HG02938 (cell line): ENCODE measurements around the gene XYLT1.
A peak's percentile ranks its signal among the peaks of the same experiment; 100 is the strongest.

ENCODE experiments used
- ATAC-seq: cut with Tn5 transposase; IDR thresholded peaks from one replicate; pipeline ENCODE4 v1.9.1; 2021; ENCODE audit warnings: mild to moderate bottlenecking, moderate library complexity; ENCODE audit not compliant: unreplicated experiment

Gene XYLT1

GRCh38 chr16:17270111-17270510 is 200.6 kb downstream of the XYLT1 start:
- no peak for ATAC-seq

- no peak for ATAC-seq
These were observed 201.3 kb downstream of the XYLT1 start for GRCh38 chr16:17269439-17269838.

- no peak for ATAC-seq
These were observed 204.0 kb downstream of the XYLT1 start for GRCh38 chr16:17266608-17267313.

GRCh38 chr16:17265154-17265553 is 205.6 kb downstream of the XYLT1 start:
- no peak for ATAC-seq

- ATAC-seq, result no peak
These were observed 209.4 kb downstream of the XYLT1 start for GRCh38 chr16:17261197-17261858.

GRCh38 chr16:17260276-17260849 is 210.4 kb downstream of the XYLT1 start:
- ATAC-seq, result no peak

GRCh38 chr16:17259751-17260270 is 210.9 kb downstream of the XYLT1 start:
- no peak for ATAC-seq

- ATAC-seq, result peak; percentile 58
These were observed 211.7 kb downstream of the XYLT1 start for GRCh38 chr16:17258848-17259713.

- no peak for ATAC-seq
These were observed 212.6 kb downstream of the XYLT1 start for GRCh38 chr16:17258077-17258599.

- no peak for ATAC-seq
These were observed 213.2 kb downstream of the XYLT1 start for GRCh38 chr16:17257426-17258023.

- no peak for ATAC-seq
These were observed 218.1 kb downstream of the XYLT1 start for GRCh38 chr16:17252701-17253100.

GRCh38 chr16:17252064-17252463 is 218.7 kb downstream of the XYLT1 start:
- no peak for ATAC-seq

- no peak for ATAC-seq
These were observed 219.3 kb downstream of the XYLT1 start for GRCh38 chr16:17251496-17251895.

- no peak for ATAC-seq
These were observed 223.6 kb downstream of the XYLT1 start for GRCh38 chr16:17246974-17247732.

GRCh38 chr16:17246268-17246885 is 224.4 kb downstream of the XYLT1 start:
- no peak for ATAC-seq

GRCh38 chr16:17245776-17246175 is 225.0 kb downstream of the XYLT1 start:
- ATAC-seq, result no peak

GRCh38 chr16:17244872-17245551 is 225.7 kb downstream of the XYLT1 start:
- ATAC-seq, result no peak

GRCh38 chr16:17241264-17241835 is 229.4 kb downstream of the XYLT1 start:
- ATAC-seq, result no peak
